Measurements from ENCODE around the gene DOCK2.

DOCK2 gene

DNA sequence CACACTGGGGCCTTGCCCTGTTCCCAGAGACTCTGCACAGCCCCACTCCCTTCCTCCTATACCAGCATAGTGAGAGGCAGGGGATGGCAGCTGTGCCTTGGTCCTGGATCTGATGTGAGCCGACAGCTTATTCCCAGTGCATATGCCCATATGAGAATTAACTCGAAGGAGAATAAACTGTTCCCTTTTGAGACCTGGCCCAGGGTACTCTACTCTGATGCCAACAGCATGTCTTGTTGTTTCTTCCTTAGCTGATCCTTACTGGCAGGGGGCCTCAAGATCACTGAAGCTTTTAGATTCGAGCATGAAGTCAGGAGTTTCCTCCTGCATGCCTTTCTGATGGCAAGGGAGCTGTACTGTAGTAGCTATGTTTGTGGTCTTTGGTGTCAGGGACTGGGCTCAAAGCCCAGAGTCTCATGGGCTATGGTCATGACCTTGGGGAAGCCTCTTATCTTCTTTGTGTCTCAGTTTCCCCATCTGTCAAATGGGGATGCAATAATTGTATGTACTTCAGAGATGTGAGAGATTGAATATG lies 57.1 kb downstream of the DOCK2 start:
- DNase-seq: no peak

DNA sequence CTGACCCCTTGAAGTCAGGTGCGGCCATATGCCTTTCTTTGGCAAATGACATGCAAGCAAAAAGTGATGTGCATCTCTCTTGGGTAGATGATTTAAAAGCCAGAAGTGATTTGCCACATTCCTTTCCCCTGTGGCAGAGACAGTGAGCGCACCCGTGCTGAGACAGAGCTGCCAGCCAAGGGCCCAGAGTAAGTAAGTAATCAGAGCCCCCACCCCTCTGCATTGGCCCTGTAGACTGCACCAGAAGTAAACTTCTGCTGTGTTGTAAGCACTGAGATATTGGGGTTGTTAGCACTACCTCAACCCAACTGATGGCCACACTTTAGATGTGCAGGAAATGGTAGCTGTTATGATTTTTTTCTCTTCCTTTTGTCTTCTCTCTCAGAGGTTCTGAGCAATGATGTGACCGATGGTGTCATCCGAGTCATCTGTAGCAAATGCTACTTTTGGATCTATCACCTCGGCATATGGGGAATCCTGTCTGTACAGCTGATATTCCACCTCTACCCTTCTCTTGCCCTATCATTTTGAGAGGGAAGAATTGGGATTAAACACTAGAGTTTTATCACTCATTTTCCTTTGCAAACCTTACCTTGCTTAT lies 58.0 kb downstream of the DOCK2 start:
- DNase-seq: no peak

DNA sequence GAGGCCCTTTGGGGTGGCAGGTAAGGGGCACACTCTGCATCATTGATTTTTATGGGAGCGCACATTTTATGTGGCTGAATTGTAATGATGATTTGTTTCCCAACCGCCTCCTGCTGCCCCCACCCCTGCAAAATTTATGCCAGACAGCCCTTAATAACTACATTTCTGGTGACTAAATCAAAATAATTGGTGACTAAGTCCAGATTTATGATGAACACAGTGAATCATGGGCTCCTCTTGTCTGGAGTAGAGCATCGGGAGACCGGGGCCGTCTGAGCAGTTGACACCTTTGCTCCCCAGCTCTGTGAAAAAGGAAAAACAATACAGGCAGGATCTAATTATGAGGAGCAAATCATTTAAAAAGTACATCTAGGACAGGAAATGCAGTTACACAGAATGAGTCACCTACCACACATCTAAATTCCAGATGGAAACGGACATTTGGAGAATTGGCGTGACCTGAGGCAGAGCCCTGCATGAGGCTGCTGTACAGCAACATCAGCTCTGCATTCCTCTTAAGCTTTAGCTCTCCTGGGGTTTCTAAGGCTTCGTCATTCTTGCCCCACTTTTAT lies 58.9 kb downstream of the DOCK2 start:
- no peak for DNase-seq

DNA sequence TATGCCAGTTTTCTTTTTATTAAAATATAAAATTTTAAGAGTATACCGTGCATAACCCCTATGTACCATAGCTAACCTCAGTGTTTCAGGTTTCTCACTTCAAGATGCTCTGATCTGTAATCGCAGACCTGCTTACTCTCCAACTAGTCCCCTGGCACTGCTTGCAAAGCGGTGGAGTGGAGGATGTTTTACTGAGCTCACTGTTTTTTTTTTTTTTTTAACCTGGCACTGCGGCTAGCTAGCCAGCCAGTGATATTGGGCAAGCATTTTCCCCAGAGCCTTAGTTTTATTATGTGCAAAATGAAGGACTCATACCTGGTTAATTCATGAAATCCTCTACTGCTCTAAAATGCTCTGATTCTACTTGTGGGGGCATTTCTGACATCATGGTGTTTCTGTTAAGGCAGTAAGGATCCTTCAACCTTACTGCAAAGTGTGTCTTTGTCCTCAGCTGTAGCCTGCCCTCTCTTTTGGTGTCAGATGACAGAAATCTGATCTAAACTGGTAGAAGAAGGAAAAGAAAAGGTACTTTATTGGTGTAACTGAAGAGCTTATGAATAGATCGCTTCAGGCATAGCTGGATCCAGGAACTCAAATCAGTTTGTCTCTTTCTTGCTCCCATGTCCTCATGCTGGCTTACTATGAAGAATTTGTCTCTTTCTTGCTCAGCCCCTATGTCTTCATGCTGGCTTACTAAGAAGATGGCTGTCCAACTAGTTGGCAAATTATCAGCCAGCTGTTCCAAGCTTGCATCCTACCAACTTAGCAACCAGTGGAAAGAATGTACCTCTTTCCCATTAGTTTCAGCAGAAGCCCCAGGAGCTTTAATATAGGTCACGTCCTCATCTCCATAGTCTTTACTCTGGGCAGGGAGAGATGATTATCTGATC lies 59.8 kb downstream of the DOCK2 start:
- DNase-seq: no peak

DNA sequence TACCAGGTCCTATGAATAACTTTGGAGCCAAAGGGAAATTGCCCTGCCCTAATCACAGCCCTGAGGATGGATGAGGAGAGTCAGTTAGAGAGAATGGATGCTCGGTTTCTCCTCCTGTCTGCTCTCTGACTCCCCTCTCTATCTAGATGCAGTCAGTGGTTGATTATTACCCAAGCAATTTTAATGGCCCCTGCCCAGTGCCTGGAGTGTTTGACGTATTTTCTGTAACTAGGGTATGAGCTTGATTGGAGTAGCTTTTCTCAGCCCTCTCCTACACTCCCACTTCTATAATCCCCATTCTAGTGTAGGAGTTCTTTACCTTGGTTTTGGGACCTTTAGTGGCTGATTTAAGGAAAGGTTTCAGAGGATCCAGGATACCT lies 60.4 kb downstream of the DOCK2 start:
- DNase-seq: no peak

DNA sequence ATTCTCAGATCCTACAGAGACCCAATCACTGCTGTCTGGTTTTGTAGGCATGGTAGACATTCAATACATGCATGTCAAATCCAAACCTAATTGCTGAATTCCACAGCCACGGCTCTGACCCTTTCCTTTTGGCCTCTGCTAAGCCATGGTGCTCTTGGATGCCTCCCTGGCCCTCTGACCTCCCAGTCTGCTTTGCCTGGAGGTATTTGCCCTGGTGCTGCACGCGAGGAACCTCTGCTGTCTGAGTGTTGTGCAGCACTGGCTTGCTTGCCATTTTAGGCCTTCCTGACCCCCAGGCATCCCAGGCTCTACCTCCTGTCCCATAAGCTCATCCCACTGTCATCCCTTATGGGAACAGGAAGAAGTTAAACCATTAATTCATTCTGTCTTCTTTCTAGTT lies 60.9 kb downstream of the DOCK2 start:
- no peak for DNase-seq

DNA sequence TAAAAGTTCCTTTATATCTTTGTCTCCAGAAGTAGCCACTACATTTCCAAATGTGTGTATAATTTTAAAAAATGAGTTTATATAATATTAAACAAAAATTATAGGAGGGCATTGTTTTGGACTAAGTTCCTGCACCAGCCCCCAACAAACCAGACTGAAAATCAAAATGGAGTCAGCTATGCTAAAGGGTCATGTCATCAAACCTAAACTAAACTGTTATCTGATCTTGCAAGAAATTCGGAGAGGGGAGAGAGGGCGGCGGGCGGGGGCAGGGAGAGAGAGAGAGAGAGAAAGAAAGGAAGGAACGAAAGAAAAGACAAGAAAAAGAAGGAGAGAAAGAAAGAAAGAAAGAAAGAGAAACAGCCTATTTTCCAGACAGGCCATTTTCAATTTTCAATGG lies 63.5 kb downstream of the DOCK2 start:
- DNase-seq: no peak

DNA sequence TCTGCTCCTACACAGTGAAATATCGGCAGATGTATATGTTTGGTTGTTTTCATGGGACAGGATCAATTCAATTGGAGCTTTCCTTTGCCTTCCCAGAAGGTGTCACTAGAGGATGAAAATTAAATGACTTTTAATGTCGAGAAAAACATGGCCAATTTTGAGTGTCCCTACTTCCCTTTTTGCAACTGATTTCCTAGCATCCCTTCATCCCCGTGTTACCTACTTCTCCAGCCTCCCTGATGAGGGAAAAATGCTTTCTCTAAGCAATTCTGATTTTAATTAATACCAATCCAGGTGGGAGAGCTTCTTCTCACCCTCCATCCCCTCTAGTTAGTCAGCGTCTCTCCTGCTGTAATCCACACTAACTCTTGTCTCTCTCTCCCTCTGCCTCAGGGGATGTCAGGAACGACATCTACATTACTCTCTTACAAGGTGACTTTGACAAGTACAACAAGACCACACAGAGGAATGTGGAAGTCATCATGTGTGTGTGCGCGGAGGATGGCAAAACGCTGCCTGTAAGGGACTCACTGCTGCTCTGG lies 64.9 kb downstream of the DOCK2 start:
- no peak for DNase-seq

DNA sequence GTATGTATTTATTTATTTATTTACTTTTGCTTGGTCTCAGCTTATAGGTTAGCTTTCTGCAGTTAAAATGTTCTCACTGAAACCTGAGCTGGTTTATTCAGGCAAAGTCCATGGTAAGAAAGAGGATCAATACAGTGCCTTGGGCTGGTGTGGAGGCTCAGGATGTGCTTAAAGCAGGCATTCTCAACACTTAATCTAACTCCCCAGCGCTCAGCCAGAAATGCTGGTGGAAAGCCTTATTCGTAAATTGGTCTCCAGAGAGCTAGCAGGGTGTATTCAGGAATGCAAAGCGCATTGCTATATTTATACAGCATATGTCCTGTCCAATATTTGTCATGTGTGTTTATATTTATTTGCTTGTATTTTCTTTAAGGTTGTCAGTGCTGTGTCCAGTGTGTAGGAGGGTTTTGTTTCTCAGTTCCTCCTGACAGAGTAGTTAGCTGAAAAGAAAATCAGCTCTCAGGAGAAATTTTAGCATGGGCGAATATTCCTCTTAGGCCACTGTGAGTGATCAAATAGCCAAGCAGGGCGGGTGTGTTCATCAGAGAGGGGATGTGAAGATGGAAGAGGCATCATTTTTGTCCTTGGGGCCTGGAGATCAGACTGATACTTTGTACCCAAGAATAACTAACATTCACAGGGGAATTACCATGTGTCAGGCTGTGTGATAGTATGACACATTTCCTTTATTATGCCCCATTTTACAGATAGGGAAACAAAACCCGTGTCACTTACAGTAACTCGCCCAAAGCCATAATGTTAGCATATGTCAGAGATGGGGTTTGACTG lies 65.8 kb downstream of the DOCK2 start:
- no peak for DNase-seq

DNA sequence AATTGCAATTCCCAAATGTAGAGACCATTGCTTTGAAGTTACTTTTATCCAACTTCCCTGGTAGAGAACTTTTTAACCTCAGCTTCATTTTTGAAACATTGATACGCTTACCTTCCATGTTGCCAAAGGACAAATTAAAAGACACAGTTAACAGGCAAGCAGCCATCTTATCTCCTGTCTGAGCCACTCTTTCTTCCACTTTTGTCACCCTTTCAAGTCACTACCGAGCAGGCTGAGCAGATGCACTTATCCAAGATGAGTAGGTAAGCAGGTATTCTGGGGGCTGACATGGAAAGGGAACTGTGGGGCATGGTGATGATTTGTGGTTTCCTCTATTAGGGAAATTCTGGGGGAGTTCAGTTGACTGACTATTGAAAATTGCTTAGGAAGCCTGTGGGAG lies 66.7 kb downstream of the DOCK2 start:
- DNase-seq: no peak

DNA sequence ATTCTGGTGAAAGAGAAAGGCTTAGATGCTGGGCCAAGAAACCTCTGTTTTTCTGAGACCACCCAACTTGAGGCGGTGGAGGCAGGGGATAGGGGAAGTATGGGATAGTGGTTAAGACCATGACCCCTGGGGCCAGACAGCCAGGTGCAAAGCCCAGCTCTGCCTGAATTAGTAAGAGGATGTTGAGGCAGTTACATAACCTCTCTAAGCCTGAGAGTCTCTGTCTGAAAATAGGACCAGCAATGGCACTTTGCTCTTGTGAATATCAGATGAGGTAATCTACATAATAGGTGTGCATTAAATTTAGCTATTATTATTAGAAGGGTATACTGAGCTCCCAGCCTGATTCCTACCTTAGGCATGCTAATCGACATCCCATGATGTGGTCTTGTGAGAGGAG lies 68.2 kb downstream of the DOCK2 start:
- DNase-seq: no peak

DNA sequence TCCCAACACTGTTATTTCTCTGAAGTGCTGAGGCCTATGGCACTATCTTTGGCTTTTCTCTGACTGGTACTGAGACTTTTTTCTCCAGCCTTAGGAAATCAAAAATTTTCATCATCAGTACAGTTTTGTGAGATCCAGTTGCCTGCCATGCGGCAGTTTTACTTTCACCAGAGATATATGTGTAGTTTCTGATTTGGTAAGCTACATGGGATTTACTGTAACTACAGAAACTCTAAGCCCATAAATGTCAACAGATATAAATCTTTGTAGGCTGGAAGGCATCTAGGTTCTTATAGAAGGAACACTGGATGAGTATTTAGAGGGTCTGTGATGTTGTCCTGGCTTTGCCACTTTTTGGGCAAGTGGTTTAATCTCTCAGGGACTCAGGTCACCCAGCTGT lies 69.0 kb downstream of the DOCK2 start:
- DNase-seq: no peak

DNA sequence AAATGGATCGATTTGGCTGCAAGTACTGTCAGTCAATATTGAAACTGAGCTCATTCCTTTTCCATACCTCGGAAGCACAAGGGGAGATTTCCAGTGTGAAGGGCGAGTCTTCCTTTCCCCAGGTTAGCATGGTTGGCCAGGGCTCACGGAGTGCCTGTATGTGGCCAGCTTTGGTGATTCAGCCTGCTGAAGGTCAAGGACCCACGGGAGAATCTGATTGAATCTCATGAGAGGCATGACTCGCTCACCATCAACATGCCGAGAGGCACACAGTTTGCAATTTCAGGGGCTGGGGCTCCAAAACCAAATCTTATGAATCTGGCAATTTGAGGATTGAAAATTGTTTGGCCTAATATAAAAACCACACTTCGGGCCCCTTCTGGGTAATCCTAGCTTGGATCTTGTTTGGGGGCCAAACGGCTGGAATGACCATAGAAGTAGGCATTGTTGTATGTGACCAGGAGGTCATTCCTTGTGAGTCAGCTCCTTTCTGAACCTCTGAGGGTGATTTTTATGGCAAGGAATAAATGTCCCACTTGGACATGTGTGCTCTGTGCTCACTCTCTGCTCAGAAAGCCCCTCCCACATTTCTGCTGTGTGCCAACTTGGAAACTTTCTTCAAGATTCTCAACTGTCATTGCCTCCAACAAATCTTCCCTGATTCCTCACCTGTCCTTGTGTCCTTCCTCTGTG lies 69.8 kb downstream of the DOCK2 start:
- no peak for DNase-seq

DNA sequence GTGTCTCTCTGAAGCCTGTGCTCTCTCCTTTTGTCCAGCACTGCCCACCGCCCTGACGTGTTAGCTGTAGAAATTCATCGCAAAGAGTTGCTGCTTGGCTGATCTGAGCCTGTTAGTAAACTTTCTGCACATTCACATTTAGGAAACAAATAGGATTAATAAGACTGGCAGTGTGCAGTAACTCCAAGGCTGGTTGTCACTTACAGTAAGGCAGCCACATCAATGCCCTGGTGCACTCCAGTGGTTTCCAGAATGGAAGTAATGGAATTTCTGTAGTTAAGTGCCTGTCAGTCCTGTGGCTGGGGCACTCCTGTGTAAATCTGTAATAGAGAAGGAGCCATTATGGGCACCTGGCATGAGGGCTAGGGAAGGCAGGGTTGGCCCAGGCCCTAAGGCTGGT lies 70.6 kb downstream of the DOCK2 start:
- no peak for DNase-seq

DNA sequence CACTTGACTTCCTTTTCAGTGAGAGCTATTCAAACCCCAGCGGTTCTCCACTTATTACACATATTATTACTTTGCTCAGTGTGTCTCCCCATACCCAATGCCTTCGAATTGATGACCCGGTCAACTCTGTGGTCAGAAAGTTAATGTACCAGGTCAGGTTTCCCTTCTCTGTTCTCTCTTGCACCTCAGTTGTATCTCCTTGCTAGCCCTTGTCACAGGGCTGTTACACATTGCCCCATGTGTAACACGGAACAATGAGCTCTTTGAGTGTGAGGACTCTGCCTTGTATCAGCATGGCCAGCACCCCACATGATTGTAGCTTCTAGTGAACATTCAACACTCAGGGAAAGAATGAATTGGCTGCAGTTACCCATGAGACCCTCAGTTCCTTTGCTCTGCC lies 73.6 kb downstream of the DOCK2 start:
- no peak for DNase-seq

DNA sequence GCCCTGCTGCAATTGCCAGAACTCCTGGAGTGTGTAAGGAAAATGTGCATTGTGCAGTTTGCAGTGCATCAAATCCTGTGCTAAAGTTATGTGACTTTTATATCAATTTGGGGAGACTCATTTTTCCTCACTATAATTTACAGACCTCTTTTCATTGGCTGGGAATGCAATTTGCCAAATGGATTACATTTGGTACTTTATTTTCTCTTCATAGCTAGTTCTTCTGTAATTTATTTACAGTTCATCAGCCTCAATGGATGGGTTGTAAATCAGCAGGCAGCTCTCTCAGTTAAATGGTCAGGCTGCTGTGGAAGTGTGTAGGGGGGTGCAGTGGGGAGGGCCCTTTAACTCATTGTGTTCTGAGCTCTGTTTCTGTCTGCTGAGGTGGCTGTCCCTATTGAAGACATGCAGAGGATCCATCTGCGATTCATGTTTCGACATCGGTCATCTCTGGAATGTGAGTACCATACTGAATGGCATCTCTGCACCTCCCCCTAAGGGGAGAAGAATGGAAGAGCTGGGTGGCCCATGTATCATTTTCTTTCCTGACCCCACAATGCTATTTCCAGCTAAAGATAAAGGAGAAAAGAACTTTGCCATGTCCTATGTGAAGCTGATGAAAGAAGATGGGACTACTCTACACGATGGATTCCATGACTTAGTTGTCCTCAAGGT lies 74.6 kb downstream of the DOCK2 start:
- no peak for DNase-seq

DNA sequence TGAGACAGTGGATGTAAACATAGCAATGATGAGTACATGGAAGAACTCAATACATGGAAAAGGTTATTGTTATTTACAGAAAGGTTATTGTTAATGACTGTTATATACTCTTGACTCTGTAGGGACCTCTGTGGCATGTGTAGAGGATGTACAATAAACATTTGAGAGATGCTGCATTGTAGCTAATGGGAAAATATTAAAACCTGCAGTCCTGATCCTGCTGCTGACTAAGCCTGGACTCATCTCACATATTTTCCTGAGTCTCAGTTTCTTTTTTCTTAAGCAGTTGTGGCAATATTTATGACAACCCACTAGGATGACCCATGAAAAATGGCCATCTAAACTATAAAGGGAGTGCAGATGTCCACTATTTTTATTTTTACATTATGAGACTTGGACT lies 75.4 kb downstream of the DOCK2 start:
- no peak for DNase-seq

DNA sequence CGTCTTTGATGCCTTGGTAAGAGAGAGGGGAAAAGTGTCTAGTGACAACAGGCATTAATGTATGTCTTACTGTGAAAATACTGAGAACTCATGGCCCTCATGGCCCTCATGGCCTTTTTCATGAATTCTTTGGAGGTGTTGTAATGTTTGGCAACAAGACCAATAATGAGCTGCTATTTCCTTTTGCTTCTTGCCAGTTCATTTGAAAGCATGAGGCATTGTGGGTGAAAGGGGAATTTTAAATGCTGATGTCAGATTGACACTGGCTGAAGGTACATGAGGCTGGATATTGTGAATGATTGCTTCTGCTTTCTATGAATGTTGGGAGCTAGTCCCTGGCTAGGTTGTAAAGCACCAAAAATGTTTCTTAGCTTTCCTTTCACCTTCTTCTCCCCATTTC lies 79.2 kb downstream of the DOCK2 start:
- DNase-seq: no peak

DNA sequence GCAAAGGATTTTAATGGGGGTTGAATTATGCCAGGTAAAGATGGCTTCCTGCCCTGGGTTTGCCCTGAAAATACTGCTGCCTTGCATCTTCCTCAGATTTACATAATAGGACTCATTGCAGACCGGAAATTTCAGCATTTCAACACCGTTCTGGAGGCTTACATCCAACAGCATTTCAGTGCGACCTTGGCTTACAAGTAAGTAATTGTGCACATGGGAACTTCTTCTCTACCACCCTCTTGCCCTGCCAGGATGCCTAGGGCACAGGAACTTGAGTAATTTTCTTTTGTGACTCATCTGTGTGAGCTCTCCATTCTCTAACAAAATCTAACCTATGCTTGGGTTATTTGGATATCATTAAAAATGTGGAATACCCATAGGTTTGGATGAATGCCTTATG lies 80.2 kb downstream of the DOCK2 start:
- no peak for DNase-seq

DNA sequence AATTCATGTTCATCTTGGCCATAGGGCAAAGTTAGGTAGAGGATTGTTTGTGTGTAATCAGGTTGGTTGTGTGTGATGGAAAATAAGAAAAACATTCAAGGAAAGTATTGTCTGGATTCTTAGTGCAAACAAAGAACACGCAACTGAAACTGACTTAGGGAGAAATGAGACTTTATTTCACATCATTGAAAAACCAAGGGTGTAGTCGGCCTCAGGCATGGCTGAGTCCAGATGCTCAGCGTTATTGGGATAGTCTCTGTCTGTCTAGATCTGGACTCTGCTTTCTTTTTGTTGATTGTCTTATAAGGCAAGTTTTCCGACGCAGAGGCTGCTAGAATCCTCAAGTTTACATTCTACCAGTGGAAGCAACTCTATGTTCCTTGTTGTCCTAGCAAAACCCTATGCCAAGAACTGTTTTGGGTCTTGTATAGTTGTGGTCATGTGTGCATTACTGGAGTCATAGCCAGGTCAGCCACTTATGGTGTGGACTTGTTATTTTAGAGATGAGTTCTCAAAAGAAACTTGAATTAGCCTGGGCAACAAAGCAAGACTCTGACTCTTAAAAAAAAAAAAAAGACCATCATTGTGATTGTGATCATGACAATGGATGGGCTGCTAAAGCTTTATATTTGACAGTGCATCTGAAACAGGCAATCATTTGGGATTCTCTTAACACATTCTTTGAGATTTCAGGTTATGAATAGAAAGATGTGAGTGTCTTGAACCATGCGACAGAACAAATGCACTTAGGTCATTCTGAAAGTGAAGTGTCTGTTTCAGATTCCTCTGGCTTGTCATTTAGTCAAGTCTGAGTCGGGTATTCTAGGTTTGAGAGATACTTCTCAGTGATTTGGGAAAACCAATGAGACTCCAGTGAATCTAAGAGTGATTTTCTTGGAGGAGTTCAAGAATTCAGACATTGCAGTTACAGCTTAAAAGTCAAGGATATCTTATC lies 82.6 kb downstream of the DOCK2 start:
- DNase-seq: no peak

DNA sequence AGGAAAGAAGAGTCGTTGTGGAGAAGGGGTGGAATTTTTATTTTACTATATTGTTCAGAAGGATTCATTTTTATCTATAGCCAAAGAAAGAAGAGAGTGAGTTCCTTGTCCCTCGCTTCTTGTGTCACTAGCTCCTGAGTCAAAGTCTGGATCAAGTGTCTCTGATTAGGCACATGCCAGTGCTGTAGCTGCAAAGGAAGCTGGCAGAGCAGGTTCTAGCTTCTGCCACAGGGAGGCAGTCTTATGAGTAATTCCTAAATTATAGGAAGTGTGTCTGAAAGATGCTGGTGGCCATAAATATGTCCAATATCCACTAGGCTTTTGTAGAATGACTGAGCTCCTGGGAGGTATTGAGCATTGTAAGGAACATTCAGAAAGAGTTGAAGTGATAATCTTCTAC lies 84.7 kb downstream of the DOCK2 start:
- no peak for DNase-seq

All from effector CD8-positive, alpha-beta T cell (primary cell).